NCI-H146 treated with DMSO at 0.1 percent for 48 hours (cell line): ENCODE measurements around the gene ZNF444.
"Not testable (repeated sequence)": the region's sequence is repeated elsewhere in the genome, so short reads cannot be mapped to it uniquely, and the experiment has no call there.

Experiments
- DNase-seq: peaks from one replicate; lab custom pipeline; 2025; ENCODE audit not compliant: unreplicated experiment; lab: John Stamatoyannopoulos, UW

The ZNF444 gene

DNA sequence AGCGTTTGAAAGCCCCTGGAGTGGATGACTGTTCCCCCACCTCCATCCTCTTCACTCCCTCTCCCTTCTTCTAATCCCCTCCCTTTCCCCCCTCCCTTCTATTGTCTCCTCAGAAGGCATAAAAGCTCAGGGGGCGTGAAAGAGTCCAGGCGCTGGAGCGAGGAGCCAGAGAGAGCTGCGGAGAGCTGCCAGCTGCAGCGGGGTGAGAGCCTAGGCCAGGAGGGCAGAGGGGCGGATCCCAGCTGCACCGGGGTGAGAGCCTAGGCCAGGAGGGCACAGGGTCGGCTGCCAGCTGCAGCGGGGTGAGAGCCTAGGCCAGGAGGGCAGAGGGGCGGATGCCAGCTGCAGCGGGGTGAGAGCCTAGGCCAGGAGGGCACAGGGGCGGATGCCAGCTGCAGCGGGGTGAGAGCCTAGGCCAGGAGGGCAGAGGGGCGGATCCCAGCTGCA lies 34.8 kb downstream of the ZNF444 start, which contains the start of gene GALP:
Gene GALP (plus strand): TSS at position 148 of the 447 bp plus-strand sequence. CDS start 1,101 bp downstream, outside the sequence.
- not testable (repeated sequence) for DNase-seq

GRCh38 chr19:56176310-56176709 lies 35.2 kb downstream of the ZNF444 start:
- not testable (repeated sequence) for DNase-seq

DNA sequence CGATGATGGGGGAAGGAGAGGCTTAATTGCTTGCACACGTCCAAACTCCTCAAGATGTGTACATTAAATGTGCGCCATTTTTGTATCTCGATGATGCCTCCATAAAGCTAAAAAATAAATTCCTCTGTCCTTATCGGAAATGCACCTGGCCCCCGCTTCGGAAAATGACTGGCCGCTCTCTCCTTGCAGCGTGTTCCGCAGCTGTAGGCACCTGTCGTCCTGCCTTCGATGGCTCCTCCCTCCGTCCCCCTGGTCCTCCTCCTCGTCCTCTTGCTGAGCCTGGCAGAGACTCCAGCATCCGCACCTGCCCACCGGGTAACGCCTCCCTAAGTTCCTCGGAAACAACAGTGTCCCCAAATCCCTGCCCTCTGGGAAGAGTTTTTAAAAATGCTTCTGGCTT lies 35.8 kb downstream of the ZNF444 start:
- peak; percentile 45 for DNase-seq

- no peak for DNase-seq
Observed at GRCh38 chr19:56177564-56178243, 36.6 kb downstream of the ZNF444 start.

DNA sequence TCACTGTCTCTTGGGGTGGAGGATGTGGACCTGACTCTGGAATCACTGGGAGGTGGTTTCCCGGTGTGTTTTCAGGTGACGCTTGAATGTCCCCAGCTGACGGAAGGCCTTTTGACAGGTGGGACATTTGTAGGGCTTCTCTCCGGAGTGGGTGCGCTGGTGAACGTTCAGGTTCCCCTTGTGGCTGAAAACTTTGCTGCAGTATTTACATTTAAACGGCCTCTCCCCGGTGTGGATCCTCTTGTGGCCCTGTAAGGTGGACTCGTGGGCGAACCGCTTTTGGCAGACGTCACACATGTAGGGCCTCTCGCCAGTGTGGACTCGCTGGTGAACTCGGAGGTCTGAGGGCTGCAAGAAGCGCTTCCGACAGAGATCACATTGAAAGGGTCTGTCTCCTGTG lies 48.7 kb downstream of the ZNF444 start:
- DNase-seq: no peak

DNA sequence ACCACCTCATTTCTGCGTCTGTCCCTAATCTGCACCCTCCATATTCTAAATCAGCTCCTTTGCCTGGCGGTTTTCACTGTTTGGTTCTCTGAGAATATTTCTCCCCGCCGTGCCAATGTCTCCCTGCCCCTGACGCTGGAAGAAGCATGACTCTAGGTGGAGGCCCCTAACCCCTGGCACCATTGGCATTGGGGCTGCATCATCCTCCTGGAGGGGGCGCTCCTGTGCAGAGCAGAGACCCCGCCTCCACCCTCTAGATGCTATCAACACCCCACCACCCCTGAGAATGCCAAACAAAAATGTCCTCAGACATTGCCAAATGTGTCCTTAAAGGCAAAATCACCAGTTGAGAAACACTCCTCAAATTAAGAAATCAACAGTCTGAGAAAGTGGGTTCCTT lies 50.0 kb downstream of the ZNF444 start:
- no peak for DNase-seq

DNA sequence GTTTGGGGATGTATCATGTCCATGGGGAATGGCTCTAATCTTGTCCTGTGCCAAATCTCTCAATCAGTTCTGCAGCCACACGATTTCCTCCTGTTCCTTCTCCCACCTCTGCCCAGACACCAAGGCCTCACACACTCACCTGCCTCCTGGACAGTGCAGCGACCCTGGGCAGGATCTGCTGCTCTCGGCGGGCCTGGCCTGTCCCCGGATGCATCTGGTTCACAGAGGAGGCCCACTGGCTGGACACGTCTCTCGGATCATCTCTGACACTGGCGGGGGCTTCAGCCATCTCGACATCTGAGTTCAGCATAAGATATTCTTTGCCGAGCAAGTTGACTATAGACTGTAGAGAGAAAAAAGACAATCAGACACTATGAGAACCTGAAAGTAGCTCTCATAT lies 50.6 kb downstream of the ZNF444 start:
- DNase-seq: no peak

- DNase-seq: no peak
Observed at GRCh38 chr19:56193981-56194640, 53.0 kb downstream of the ZNF444 start.

- not testable (repeated sequence) for DNase-seq
Observed at GRCh38 chr19:56197646-56198045, 56.6 kb downstream of the ZNF444 start, which contains the start of gene ZSCAN5B. TSS of gene ZSCAN5B (minus strand) at chr19:56197783. CDS start at chr19:56193052, 4,731 bp downstream.

- no peak for DNase-seq
Observed at GRCh38 chr19:56199687-56200086, 58.6 kb downstream of the ZNF444 start.

- DNase-seq: no peak
Observed at GRCh38 chr19:56201973-56202372, 60.9 kb downstream of the ZNF444 start, which contains the start of gene ZSCAN5C. TSS of gene ZSCAN5C (plus strand) at chr19:56202273. CDS start at chr19:56205914, 3,641 bp downstream.

- DNase-seq: not testable (repeated sequence)
Observed at GRCh38 chr19:56207581-56207980, 66.5 kb downstream of the ZNF444 start.

DNA sequence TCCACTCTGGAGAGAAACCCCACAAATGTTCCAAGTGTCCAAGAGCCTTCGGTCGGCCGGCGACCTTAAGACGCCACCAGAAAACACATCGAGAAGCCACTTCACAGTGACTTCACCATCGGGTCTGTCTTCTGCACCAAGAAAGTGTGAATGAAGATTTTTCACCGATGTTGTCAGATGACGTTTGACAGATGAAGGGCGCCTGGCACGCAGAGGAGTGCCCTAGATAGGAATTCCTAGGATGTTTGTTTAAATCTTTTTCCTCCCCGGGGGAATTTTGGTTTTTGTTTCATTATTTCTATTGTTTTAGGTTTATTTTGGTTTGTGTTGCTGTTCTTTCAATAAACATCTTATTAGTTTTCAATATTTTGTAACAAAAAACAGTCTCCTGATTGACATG lies 68.0 kb downstream of the ZNF444 start:
- no peak for DNase-seq

DNA sequence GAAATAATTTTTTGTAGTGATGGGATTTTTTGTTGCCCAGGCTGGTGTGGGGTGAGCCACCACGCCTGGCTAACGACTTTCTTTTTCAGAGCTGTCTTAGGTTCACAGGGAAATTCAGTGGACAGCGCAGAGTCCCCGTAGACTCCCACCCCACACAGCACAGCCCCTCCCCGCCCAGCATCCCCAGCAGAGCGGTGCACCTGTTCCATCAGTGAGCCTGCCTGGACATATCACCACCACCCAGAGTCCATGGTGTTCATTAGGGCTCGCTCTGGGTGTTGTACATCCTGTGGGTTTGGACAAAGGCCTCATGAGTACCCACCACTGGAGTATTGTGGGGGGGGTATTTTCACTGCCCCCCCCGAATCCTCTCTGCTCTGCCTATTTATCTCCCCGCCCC lies 68.9 kb downstream of the ZNF444 start:
- DNase-seq: not testable (repeated sequence)
